ENCODE measurements around the gene HPS4. TPM values are rescaled to one million over a fixed set of nuclear protein-coding genes. Genes with fewer than 3 reads are reported as not detected.
A peak's percentile ranks its signal among the peaks of the same experiment; 100 is the strongest.

Gene HPS4
- total and polyA plus RNA-seq, 10 of the 15 experiments (the other 5 are each of a cell fraction or from before 2014, with no cell fraction given): 11.7 to 36.7 (median 30.8) TPM

DNA sequence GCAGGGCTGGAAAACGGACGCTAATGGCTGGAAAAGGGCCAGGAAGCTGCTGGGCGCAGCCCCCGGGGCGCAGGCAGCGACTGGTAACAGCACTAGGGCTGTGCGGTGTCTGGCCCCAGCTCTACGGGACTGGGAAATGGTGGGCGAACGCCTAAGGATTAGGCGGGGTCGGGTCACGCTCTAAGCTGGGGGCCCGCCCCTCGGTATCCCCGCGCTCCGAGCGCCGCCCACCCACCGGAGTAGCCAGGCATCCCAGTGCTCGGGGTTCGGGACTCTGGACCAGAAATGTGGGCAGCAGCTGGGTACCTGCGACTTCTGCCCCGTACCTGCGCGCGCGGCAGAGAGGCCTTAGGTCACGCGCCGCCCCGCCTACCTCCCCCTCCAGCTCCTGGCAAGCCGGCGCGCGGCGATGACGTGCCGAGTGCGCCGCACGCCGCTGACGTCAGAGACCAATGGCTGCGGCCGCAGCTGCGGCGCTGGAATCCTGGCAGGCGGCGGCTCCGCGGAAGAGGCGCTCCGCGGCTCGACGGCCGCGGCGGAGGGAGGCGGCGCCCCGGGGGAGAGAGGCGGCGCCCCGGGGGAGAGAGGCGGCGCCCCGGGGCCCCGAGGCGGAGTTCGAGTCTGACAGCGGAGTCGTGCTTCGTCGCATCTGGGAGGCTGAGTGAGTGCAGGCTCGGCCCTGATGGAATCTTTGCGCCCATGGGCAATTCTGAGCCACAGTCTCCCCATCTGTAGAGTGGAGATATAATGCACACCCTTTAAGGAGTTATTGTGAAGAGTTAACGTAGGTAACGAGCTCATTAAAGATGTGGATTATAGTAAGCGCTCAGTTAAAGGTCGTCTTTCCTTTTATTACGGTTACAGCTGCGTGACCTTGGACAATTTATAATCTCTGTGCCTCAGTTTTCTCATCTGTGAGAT is at the start of gene HPS4, which contains the start of gene SRRD (continued):
- TF ChIP-seq, protein P1, sequence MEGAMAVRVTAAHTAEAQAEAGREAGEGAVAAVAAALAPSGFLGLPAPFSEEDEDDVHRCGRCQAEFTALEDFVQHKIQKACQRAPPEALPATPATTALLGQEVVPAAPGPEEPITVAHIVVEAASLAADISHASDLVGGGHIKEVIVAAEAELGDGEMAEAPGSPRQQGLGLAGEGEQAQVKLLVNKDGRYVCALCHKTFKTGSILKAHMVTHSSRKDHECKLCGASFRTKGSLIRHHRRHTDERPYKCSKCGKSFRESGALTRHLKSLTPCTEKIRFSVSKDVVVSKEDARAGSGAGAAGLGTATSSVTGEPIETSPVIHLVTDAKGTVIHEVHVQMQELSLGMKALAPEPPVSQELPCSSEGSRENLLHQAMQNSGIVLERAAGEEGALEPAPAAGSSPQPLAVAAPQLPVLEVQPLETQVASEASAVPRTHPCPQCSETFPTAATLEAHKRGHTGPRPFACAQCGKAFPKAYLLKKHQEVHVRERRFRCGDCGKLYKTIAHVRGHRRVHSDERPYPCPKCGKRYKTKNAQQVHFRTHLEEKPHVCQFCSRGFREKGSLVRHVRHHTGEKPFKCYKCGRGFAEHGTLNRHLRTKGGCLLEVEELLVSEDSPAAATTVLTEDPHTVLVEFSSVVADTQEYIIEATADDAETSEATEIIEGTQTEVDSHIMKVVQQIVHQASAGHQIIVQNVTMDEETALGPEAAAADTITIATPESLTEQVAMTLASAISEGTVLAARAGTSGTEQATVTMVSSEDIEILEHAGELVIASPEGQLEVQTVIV (IDR thresholded peaks at IDR 0.05; ENCODE audit: borderline replicate concordance, partially characterized antibody): no peak
- TF ChIP-seq GABPA (IDR thresholded peaks at IDR 0.05; ENCODE audit: low read depth): no peak
- TF ChIP-seq, protein P2, sequence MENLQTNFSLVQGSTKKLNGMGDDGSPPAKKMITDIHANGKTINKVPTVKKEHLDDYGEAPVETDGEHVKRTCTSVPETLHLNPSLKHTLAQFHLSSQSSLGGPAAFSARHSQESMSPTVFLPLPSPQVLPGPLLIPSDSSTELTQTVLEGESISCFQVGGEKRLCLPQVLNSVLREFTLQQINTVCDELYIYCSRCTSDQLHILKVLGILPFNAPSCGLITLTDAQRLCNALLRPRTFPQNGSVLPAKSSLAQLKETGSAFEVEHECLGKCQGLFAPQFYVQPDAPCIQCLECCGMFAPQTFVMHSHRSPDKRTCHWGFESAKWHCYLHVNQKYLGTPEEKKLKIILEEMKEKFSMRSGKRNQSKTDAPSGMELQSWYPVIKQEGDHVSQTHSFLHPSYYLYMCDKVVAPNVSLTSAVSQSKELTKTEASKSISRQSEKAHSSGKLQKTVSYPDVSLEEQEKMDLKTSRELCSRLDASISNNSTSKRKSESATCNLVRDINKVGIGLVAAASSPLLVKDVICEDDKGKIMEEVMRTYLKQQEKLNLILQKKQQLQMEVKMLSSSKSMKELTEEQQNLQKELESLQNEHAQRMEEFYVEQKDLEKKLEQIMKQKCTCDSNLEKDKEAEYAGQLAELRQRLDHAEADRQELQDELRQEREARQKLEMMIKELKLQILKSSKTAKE (IDR thresholded peaks at IDR 0.05; ENCODE audit: low read depth, poor library complexity, severe bottlenecking): no peak
- peak; percentile 97 for TF ChIP-seq NR2F1 (conservative IDR thresholded peaks at IDR 0.05)
- TF ChIP-seq BACH1 (IDR thresholded peaks at IDR 0.05; ENCODE audit: borderline replicate concordance): peak; percentile 60; the same call in 1 of the 2 replicates
- no peak for TF ChIP-seq PBX3 (IDR thresholded peaks at IDR 0.05; ENCODE audit: insufficient replicate concordance, low read depth, low read length)
- peak; percentile 50; the same call in 1 of the 2 replicates for TF ChIP-seq JUND (IDR thresholded peaks at IDR 0.05; ENCODE audit: low read depth, low read length)
- TF ChIP-seq E2F8 (IDR thresholded peaks at IDR 0.05; ENCODE audit: low read depth, partially characterized antibody): no peak
- TF ChIP-seq TCF12 (IDR thresholded peaks at IDR 0.05; ENCODE audit: low read depth, low read length): peak; percentile 82
- no peak; the same call in 1 of the 2 replicates for TF ChIP-seq CEBPZ (IDR thresholded peaks at IDR 0.05; ENCODE audit: low read depth, low read length)
- no peak for TF ChIP-seq RFX5 (IDR thresholded peaks at IDR 0.05; ENCODE audit: low read depth, low read length)
- TF ChIP-seq RELA (IDR thresholded peaks at IDR 0.05; ENCODE audit: borderline replicate concordance, partially characterized antibody): peak; percentile 86
- peak; percentile 39 to 44; a peak in 2 of 4 replicates for TF ChIP-seq IKZF2 (IDR thresholded peaks at IDR 0.05)
- TF ChIP-seq CREM (IDR thresholded peaks at IDR 0.05; ENCODE audit: low read depth): peak; percentile 100
- TF ChIP-seq ATF7 (IDR thresholded peaks at IDR 0.05; ENCODE audit: low read depth): peak; percentile 49

All from GM12878 (cell line).